CD4-positive, alpha-beta memory T cell (primary cell): ENCODE measurements around the gene MAP6. TPM values are rescaled to one million over a fixed set of nuclear protein-coding genes. Genes with fewer than 3 reads are reported as not detected.

Experiments
- polyA plus RNA-seq, 2 donors: library from polyadenylated mRNA; unstranded; fragments of 300-500 nt; fragmentation: Illumina TruSeq; gene quantifications; one replicate each; pipeline ENCODE4 v1.2.3, GENCODE V29; 2021
- total RNA-seq, 2 experiments: library from RNA; stranded (reverse); gene quantifications; one replicate each; pipeline ENCODE4 v1.2.3, GENCODE V29; 2021

The MAP6 gene
- total and polyA plus RNA-seq, 4 experiments from 2014 or later: not detected

Other genes with a start within 250 kb of the MAP6 start
- gene KLHL35, start 235.8 kb downstream of the MAP6 start, total RNA-seq: 1 to 10 TPM; 1.2 to 1.5 TPM
- gene KLHL35, start 235.8 kb downstream of the MAP6 start, polyA plus RNA-seq: 1 to 10 TPM in 1 of 2 donors, under 1 TPM in 1; 0.93 to 1.5 TPM
- 100 to 1,000 TPM; 141 to 160 TPM for gene GDPD5, start 143.1 kb downstream of the MAP6 start, total RNA-seq
- 10 to 100 TPM; 11.0 to 30.0 TPM for gene GDPD5, start 143.1 kb downstream of the MAP6 start, polyA plus RNA-seq
- gene SERPINH1, start 106.8 kb downstream of the MAP6 start, total RNA-seq: 10 to 100 TPM; 15.6 to 16.2 TPM
- 1 to 10 TPM; 1.1 to 7.1 TPM for gene SERPINH1, start 106.8 kb downstream of the MAP6 start, polyA plus RNA-seq
- not detected for gene MOGAT2, start 48.8 kb upstream of the MAP6 start, total RNA-seq
- not detected for gene MOGAT2, start 48.8 kb upstream of the MAP6 start, polyA plus RNA-seq
- under 1 TPM; 0.17 to 0.35 TPM for gene DGAT2, start 99.7 kb upstream of the MAP6 start, total RNA-seq
- gene DGAT2, start 99.7 kb upstream of the MAP6 start, polyA plus RNA-seq: under 1 TPM; 0.08 to 0.38 TPM
- 10 to 100 TPM; 22.0 to 32.2 TPM for gene UVRAG, start 146.2 kb upstream of the MAP6 start, total RNA-seq
- 10 to 100 TPM; 11.2 to 20.5 TPM for gene UVRAG, start 146.2 kb upstream of the MAP6 start, polyA plus RNA-seq